SU-DHL-6 (cell line): ENCODE results near the gene THY1.

Experiments used
- CTCF ChIP-seq: fragments of 200-600 bp; sonication (generic); IDR thresholded peaks from one replicate; pipeline ENCODE4 v1.5.1; 2017; ENCODE audit warnings: antibody characterized with exemption, mild to moderate bottlenecking, low read length, moderate library complexity; ENCODE audit not compliant: insufficient read depth, poor library complexity, severe bottlenecking
- EZH2phosphoT487 ChIP-seq: fragments of 200-600 bp; sonication (generic), shearing (Covaris generic); conservative IDR thresholded peaks from 2 replicates; pipeline ENCODE4 v1.6.1; 2018; ENCODE audit warnings: mild to moderate bottlenecking, antibody characterized with exemption, low read length, moderate library complexity, mixed read lengths

- TF ChIP-seq CTCF (no peak), EZH2phosphoT487 (no peak)
Observed at GRCh38 chr11:119410501-119410900, 12.5 kb downstream of the THY1 start.
